OCI-LY7 (cell line): ENCODE results near the gene NR1I2. TPM values are rescaled to one million over a fixed set of nuclear protein-coding genes. Genes with fewer than 3 reads are reported as not detected.

ENCODE experiments used
- BruUV-seq: library from RNA; stranded (reverse); fragments of 400-500 nt; replicated peaks from 2 replicates; lab custom pipeline; 2021; lab: Mats Ljungman, UMichigan
- CTCF ChIA-PET: fragments of 300-600 bp; sonication (Branson Sonifier 250); formaldehyde crosslinking; loops from one replicate; lab custom pipeline; 2022; ENCODE audit warnings: antibody characterized with exemption; ENCODE audit not compliant: unreplicated experiment; lab: Charles Lee
- POLR2A ChIA-PET: fragments of 300-600 bp; sonication (Branson Sonifier 250); formaldehyde crosslinking; loops from one replicate; lab custom pipeline; 2022; ENCODE audit warnings: antibody characterized with exemption; lab: Charles Lee
- DNase-seq: peaks from one replicate; pipeline ENCODE4 v3.0.0-alpha.2; 2015; ENCODE audit warnings: low spot score
- H2AFZ ChIP-seq: fragments of 200-600 bp; sonication (generic), shearing (Covaris generic); 2 replicates; pipeline ENCODE4 v1.6.1; 2014; ENCODE audit warnings: mild to moderate bottlenecking, antibody characterized with exemption, low read length, moderate library complexity
- H3K27ac ChIP-seq: fragments of 200-600 bp; sonication (generic); 2 replicates; pipeline ENCODE4 v1.5.1; 2014; ENCODE audit warnings: mixed run types, low read depth, mild to moderate bottlenecking, moderate library complexity, low read length, inconsistent platforms; ENCODE audit not compliant: poor library complexity, severe bottlenecking
- H3K36me3 ChIP-seq: fragments of 200-600 bp; sonication (generic); 2 replicates; pipeline ENCODE4 v1.6.1; 2014; ENCODE audit warnings: mild to moderate bottlenecking, antibody characterized with exemption, low read length, moderate library complexity, mixed read lengths; ENCODE audit not compliant: insufficient read depth
- H3K4me1 ChIP-seq: fragments of 200-600 bp; sonication (generic); 2 replicates; pipeline ENCODE4 v1.5.1; 2014; ENCODE audit warnings: mild to moderate bottlenecking, low read length; ENCODE audit not compliant: insufficient read depth, poor library complexity, severe bottlenecking
- H3K4me2 ChIP-seq: fragments of 200-600 bp; sonication (generic); 2 replicates; pipeline ENCODE4 v1.6.1; 2014; ENCODE audit warnings: mild to moderate bottlenecking, low read length
- H3K4me3 ChIP-seq: fragments of 200-600 bp; sonication (generic); 2 replicates; pipeline ENCODE4 v1.5.1; 2014; ENCODE audit warnings: mild to moderate bottlenecking, low read depth, low read length; ENCODE audit not compliant: poor library complexity, severe bottlenecking
- H3K79me2 ChIP-seq: fragments of 200-600 bp; sonication (generic); 2 replicates; pipeline ENCODE4 v1.6.1; 2016; ENCODE audit warnings: low read depth, mild to moderate bottlenecking, low read length, moderate library complexity, mixed read lengths; ENCODE audit not compliant: insufficient read depth
- H3K9me2 ChIP-seq: fragments of 200-600 bp; sonication (generic); 2 replicates; pipeline ENCODE4 v1.6.1; 2016; ENCODE audit warnings: mild to moderate bottlenecking, low read length, mixed read lengths; ENCODE audit not compliant: insufficient read depth
- H3K9me3 ChIP-seq: fragments of 200-600 bp; sonication (generic); 2 replicates; pipeline ENCODE4 v1.6.1; 2014; ENCODE audit warnings: mild to moderate bottlenecking, mixed run types, low read length, mixed read lengths
- H4K20me1 ChIP-seq: fragments of 200-600 bp; sonication (generic); 2 replicates; pipeline ENCODE4 v1.6.1; 2014; ENCODE audit warnings: mild to moderate bottlenecking, antibody characterized with exemption, low read length, moderate library complexity, mixed read lengths; ENCODE audit not compliant: insufficient read depth
- CTCF ChIP-seq: fragments of 200-600 bp; sonication (generic); conservative IDR thresholded peaks from 2 replicates; pipeline ENCODE4 v1.5.1; 2014; ENCODE audit warnings: mild to moderate bottlenecking, antibody characterized with exemption, low read length, moderate library complexity, mixed read lengths
- EZH2phosphoT487 ChIP-seq: fragments of 200-600 bp; sonication (generic); IDR thresholded peaks from 2 replicates; pipeline ENCODE4 v1.6.1; 2018; ENCODE audit warnings: low read depth, borderline replicate concordance, mild to moderate bottlenecking, mixed run types, antibody characterized with exemption, low read length, moderate library complexity, mixed read lengths
- intact Hi-C: fragments of 100-400 bp; cut with micrococcal nuclease; formaldehyde crosslinking; loops from one replicate; pipeline ENCODE4 v1.10.0; 2022; ENCODE audit not compliant: unreplicated experiment
- total RNA-seq, 2 experiments: library from RNA; depleted of rRNA in 1 of 2; stranded (reverse); fragments of >200 nt in 1 of 2; shearing (Covaris generic) in 1 of 2; gene quantifications; 2 replicates each; pipeline ENCODE4 v1.2.3, GENCODE V29; 2014 to 2022

Gene NR1I2
- total RNA-seq, 2 experiments from 2014 or later = not detected

- H3K9me3 ChIP-seq = no peaks in the 10 kb centered on the region
- BruUV-seq = no TSS peak
- no peaks in the 10 kb centered on the region for H3K4me1 ChIP-seq
- TF ChIP-seq EZH2phosphoT487 (no peak), CTCF (no peak)
- POLR2A ChIA-PET = interaction anchor here (0.8 kb wide), 1 partner anchor 10 kb away, joined by 3 read pairs; no protein-coding TSS in a partner anchor
- no peak overlapping the region for H3K27ac ChIP-seq
- H2AFZ ChIP-seq = no peak overlapping the region
- H3K4me3 ChIP-seq = no peak overlapping the region
- no peaks in the 10 kb centered on the region for H3K36me3 ChIP-seq
- no peak overlapping the region for H3K4me2 ChIP-seq
- CTCF ChIA-PET = no interaction called here
- no peaks in the 10 kb centered on the region for H3K9me2 ChIP-seq
- no peak for DNase-seq
- intact Hi-C loops = no loop called here
- H4K20me1 ChIP-seq = no peaks in the 10 kb centered on the region
- H3K79me2 ChIP-seq = no peaks in the 10 kb centered on the region
These were observed 33.8 kb downstream of the NR1I2 start for GRCh38 chr3:119815716-119816115.

GRCh38 chr3:119817071-119817470 is 35.2 kb downstream of the NR1I2 start:
- H3K4me1 ChIP-seq = no peaks in the 10 kb centered on the region
- no peak overlapping the region for H2AFZ ChIP-seq
- H3K36me3 ChIP-seq = no peaks in the 10 kb centered on the region
- intact Hi-C loops = no loop called here
- H3K79me2 ChIP-seq = no peaks in the 10 kb centered on the region
- no peaks in the 10 kb centered on the region for H3K9me2 ChIP-seq
- H3K4me2 ChIP-seq = no peak overlapping the region
- no peak overlapping the region for H3K4me3 ChIP-seq
- POLR2A ChIA-PET = no interaction called here
- DNase-seq = no peak
- no peaks in the 10 kb centered on the region for H4K20me1 ChIP-seq
- CTCF ChIA-PET = no interaction called here
- no peak overlapping the region for H3K27ac ChIP-seq
- TF ChIP-seq EZH2phosphoT487 (no peak), CTCF (no peak)
- no TSS peak for BruUV-seq
- H3K9me3 ChIP-seq = no peaks in the 10 kb centered on the region

- ChIA-PET POLR2A (no interaction called here), CTCF (no interaction called here)
- Histone ChIP-seq H4K20me1 (no peaks in the 10 kb centered on the region), H3K4me1 (no peaks in the 10 kb centered on the region), H3K79me2 (no peaks in the 10 kb centered on the region), H3K4me3 (no peak overlapping the region), H3K36me3 (no peaks in the 10 kb centered on the region), H3K9me2 (no peaks in the 10 kb centered on the region), H2AFZ (no peak overlapping the region), H3K9me3 (no peaks in the 10 kb centered on the region), H3K27ac (no peak overlapping the region), H3K4me2 (no peak overlapping the region)
- intact Hi-C loops = no loop called here
- no peak for DNase-seq
- no TSS peak for BruUV-seq
- TF ChIP-seq CTCF = no peak
- TF ChIP-seq EZH2phosphoT487 = no peak
These were observed 35.9 kb downstream of the NR1I2 start for GRCh38 chr3:119817583-119818363.
